HG03039 (cell line): ENCODE data around the gene THBS3.
"Not testable (repeated sequence)": the region's sequence is repeated elsewhere in the genome, so short reads cannot be mapped to it uniquely, and the experiment has no call there.

Experiments used
- ATAC-seq: cut with Tn5 transposase; IDR thresholded peaks from one replicate; pipeline ENCODE4 v1.9.1; 2021; ENCODE audit warnings: mild to moderate bottlenecking, moderate library complexity; ENCODE audit not compliant: unreplicated experiment

Gene THBS3

GRCh38 chr1:155191904-155192303 is 15.8 kb downstream of the THBS3 start:
- no peak for ATAC-seq

DNA sequence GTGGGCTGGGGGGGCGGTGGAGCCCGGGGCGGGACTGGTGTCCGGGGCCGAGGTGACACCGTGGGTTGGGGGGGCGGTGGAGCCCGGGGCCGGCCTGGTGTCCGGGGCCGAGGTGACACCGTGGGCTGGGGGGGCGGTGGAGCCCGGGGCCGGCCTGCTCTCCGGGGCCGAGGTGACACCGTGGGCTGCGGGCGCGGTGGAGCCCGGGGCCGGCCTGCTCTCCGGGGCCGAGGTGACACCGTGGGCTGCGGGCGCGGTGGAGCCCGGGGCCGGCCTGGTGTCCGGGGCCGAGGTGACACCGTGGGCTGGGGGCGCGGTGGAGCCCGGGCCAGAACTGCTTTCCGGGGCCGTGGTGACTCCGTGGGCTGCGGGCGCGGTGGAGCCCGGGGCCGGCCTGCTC is 17.8 kb downstream of the THBS3 start:
- not testable (repeated sequence) for ATAC-seq

DNA sequence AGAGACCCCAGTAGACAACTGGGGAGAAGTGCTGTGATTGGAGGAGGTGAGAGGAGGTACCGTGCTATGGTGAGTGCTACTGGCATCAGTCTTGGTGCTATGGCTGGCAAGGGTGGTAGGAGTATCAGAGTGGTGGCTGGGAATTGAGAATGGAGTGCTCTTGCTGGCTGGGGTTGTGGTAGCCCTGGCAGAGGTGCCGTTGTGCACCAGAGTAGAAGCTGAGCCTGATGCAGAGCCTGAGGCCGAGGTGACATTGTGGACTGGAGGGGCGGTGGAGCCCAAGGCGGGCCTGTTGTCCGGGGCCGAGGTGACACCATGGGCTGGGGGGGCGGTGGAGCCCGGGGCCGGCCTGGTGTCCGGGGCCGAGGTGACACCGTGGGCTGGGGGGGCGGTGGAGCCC is 19.4 kb downstream of the THBS3 start:
- ATAC-seq, result no peak

- ATAC-seq, result no peak
These were observed 20.2 kb downstream of the THBS3 start for GRCh38 chr1:155187456-155187891.

- no peak for ATAC-seq
These were observed 20.8 kb downstream of the THBS3 start for GRCh38 chr1:155186794-155187455.

DNA sequence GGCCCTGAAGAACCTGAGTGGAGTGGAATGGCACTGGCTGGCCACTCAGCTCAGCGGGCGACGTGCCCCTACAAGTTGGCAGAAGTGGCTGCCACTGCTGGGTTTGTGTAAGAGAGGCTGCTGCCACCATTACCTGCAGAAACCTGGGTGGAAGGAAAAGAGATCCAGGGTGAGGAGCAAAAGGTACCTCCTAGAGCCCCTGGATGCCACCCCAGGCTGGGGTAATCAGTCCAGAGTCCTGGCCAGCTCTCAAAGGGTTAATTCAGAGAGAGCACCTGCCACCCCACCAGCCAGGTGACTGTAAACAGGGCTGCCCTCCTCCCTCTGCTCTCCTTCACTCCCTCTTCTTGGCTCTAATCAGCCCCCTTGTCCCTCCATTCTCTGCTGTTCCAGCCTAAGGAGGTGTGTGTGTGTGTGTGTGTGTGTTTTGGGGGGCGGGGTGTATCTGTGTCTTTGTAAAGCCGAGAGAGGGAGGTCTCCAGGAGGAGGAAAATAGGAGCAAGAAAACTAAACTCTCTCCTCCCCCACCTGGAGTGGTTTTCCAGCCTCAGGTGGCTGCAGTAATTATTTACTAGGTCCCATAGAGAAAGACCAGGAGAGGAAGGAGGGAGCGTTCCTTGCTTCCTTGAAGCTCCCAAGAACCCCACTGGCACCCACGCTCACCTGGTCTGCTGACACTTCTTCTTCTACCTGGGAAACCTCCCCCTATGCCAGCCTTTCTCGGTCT is 21.5 kb downstream of the THBS3 start:
- no peak for ATAC-seq

DNA sequence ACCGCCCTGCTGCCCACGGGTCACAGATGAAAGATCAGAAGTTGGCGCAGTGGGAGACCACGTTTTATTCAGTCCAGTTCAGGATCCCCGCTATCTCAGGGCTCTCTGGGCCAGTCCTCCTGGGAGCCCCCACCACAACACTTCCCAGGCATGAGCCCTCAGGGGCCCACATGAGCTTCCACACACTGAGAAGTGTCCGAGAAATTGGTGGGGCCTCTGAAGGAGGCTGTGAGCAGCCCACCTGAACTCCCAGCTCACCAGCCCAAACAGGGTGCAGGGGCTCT is 22.0 kb downstream of the THBS3 start:
- no peak for ATAC-seq

DNA sequence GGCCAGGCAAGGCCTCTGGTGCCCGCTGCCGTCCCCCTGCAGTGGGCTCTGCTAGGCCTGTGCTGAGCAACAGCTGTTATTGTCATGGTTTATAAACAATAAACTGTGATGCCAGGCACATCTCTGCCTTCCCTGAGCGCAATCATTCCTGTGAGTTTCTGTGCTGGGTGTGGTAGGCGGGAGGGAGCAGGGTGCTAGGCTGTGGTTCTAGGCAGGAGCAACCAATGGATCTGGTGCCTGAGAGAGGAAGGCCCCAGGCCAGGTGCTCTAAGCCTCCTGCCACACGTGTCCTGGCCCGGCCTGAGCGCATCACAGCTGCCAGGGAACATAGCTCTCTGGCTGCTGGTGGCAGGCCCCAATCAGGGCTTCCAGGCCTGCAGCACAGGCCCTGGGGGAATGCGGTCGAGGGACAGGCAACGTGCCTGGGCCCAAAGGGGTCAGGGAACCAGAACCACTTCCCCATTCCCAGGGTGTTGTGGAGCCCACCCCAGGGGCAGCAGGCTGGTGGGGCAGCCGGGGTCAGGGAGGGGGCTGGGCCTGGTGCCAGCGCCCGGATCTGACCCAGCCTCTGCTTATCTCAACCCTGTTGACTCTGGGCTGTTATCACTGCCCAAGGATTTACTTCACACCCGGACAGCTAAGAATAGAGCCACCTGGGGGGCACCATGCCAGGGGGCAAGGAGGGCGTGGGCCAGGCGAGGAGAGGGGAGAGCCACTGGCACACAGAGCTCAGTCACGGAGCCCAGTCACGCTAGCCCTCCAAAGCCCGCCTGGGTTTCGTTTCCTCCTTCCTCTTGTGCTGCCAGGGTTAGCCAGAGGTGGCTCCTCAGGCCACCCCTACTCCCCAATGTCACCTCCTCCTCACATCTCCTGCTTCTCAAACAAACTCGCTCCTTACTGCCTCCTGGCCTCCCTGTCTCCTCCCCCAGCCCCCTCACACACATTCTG is 22.6 kb downstream of the THBS3 start:
- ATAC-seq, result peak; percentile 64

DNA sequence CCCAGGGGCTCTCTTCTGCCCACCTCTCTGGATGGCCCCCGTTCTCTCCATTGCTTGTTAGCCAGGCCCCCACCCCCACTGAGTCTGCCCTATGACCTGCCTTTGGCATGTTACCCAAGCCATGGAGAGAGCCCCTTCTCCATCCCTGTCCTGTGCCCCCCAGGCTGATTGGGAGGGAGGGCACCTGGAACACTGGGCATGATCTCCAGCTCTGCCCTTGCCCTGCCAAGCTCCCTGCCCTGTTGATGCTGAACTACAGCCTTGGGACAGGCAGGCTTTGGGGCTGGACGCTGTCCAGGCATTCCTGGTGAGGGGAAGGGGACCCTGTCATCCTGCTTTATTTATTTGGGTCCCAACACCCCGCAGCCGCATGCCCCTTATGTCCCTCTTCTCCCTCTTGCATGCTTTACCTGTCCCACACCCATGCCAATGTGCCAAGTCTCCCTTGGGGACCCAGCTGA is 23.3 kb downstream of the THBS3 start:
- ATAC-seq, result no peak

GRCh38 chr1:155183775-155184221 is 23.9 kb downstream of the THBS3 start:
- no peak for ATAC-seq

GRCh38 chr1:155182052-155182550 is 25.6 kb downstream of the THBS3 start:
- ATAC-seq, result no peak

DNA sequence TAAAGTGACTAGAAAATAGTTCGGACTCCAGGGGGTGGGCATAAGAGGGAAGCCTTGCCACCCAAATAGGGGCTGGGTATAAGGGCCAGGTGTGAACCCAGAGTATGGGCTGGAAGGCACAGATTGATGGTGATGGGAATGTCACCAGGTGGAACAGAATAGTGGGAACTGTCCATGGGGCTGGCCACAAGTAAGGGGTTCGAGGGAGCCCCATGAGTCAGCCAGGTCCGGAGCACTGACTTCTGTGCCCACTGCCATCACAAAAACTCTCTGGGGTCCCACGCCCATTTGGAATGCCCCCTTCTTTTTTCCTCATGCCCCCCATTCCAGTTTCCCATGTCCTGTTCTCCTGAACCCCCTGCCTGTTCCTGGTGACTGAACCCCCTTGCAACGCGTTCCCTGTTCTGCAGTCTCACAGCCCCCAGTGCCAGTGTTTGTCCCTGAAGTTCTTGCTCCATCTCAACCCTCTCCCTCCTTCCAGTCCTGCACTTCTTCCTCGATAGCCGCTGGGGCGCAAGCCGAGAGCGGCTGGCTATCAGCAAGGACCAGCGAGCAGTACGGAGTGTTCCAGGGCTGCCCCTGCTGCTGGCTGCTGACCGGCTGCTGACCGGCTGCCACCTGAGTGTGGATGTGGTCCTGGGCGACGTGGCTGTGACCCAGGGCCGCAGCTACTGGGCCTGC is 26.2 kb downstream of the THBS3 start:
- no peak for ATAC-seq

DNA sequence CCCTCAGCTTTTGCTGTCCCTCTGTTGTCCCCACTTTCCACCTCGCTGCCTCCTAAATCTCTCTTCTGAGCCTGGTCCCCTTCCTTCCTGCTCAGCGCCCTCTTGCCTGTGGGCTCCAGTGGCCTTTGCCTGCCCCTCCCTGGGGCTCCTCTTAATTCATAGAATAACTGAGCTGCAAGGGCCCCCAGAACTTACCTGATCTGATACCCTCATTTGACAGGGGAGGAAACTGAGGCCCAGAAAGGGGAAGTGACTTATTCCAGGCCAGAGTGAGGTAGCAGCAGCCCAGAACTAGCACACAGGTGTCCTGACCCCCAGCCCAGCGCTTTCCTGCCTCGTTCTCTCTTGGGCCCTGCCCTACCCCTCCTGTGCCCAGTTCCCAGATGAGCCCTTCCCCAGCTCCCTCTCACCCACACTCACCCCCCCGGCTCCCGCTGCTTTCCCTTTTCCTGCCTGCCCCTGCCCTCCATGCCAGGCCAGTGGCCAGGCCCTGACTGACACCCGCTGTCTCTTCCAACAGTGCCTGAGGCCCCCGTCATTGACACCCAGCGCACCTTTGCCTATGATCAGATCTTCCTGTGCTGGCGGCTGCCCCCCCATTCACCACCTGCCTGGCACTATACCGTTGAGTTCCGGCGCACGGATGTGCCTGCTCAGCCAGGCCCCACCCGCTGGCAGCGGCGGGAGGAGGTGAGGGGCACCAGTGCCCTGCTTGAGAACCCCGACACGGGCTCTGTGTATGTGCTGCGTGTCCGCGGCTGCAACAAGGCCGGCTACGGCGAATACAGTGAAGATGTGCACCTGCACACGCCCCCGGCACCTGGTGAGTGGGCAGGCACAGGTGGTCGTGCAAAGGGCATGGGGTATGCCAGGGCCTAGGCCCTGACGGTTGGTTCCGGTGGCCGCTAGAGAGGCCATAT is 28.3 kb downstream of the THBS3 start:
- no peak for ATAC-seq

GRCh38 chr1:155178441-155179111 is 29.1 kb downstream of the THBS3 start:
- no peak for ATAC-seq

GRCh38 chr1:155177918-155178281 is 29.8 kb downstream of the THBS3 start:
- ATAC-seq, result no peak

- ATAC-seq, result no peak
These were observed 30.3 kb downstream of the THBS3 start for GRCh38 chr1:155177192-155177917.

DNA sequence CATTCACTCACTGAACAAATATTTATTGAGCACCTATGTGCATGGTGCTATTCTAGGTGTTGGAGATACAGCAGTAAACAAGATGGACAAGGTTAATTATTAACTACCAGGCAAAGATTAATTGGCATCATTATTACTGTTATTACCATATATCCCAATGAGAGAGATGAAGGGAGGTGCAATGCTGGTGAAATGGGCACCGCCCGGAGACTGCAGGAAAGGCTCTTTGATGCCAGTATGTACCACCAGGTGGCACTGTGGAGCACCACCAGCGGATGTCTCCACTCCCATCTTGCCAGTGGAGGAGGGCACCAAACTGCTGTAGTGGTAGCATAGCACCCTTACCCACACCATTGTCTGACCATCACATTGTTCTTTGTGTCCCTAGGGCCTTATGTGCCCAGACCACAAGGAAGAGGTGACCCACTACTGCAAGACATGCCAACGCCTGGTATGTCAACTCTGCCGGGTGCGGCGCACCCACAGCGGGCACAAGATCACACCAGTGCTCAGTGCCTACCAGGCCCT is 31.1 kb downstream of the THBS3 start:
- no peak for ATAC-seq

GRCh38 chr1:155175927-155176371 is 31.7 kb downstream of the THBS3 start:
- no peak for ATAC-seq
